HUES48 (cell line): Measurements from ENCODE around the gene C1QTNF4.

ENCODE experiments used
- H3K27ac ChIP-seq: one replicate; pipeline ENCODE4 v1.7.0; 2013; ENCODE audit warnings: low read depth, low read length, inconsistent platforms
- H3K27me3 ChIP-seq: 2 replicates; pipeline ENCODE4 v1.6.1; 2013; ENCODE audit warnings: mild to moderate bottlenecking, low read length; ENCODE audit not compliant: control insufficient read depth, insufficient read depth
- H3K36me3 ChIP-seq: 2 replicates; pipeline ENCODE4 v1.6.1; 2013; ENCODE audit warnings: low read length; ENCODE audit not compliant: control insufficient read depth, insufficient read depth
- H3K4me1 ChIP-seq: 2 replicates; pipeline ENCODE4 v1.6.1; 2013; ENCODE audit warnings: mild to moderate bottlenecking, low read length; ENCODE audit not compliant: control insufficient read depth, insufficient read depth
- H3K4me3 ChIP-seq: 2 replicates; pipeline ENCODE4 v1.5.1; 2013; ENCODE audit warnings: mild to moderate bottlenecking, low read depth, low read length
- H3K9ac ChIP-seq: 2 replicates; pipeline ENCODE4 v1.6.1; 2013; ENCODE audit warnings: mild to moderate bottlenecking, low read depth, low read length, moderate library complexity
- H3K9me3 ChIP-seq: 2 replicates; pipeline ENCODE4 v1.6.1; 2013; ENCODE audit warnings: low read length; ENCODE audit not compliant: control insufficient read depth, insufficient read depth

The C1QTNF4 gene

GRCh38 chr11:47616726-47617416, 22.7 kb upstream of the C1QTNF4 start:
- Histone ChIP-seq H3K4me3 (no peak overlapping the region), H3K4me1 (no peaks in the 10 kb centered on the region), H3K36me3 (peaks cover 40% of the 10 kb centered on the region), H3K9ac (no peak overlapping the region), H3K27ac (no peak overlapping the region), H3K27me3 (no peaks in the 10 kb centered on the region), H3K9me3 (no peaks in the 10 kb centered on the region)

GRCh38 chr11:47615249-47615648, 21.0 kb upstream of the C1QTNF4 start:
- Histone ChIP-seq H3K36me3 (peaks cover 24% of the 10 kb centered on the region), H3K4me3 (no peak overlapping the region), H3K27ac (no peak overlapping the region), H3K27me3 (no peaks in the 10 kb centered on the region), H3K9me3 (no peaks in the 10 kb centered on the region), H3K9ac (no peak overlapping the region), H3K4me1 (no peaks in the 10 kb centered on the region)

- Histone ChIP-seq H3K4me3 (no peak overlapping the region), H3K27me3 (no peaks in the 10 kb centered on the region), H3K9me3 (no peaks in the 10 kb centered on the region), H3K9ac (no peak overlapping the region), H3K36me3 (no peaks in the 10 kb centered on the region; the same call in 1 of the 2 replicates), H3K27ac (no peak overlapping the region), H3K4me1 (no peaks in the 10 kb centered on the region)
Observed at GRCh38 chr11:47611348-47611794, 17.2 kb upstream of the C1QTNF4 start.

- Histone ChIP-seq H3K4me1 (no peaks in the 10 kb centered on the region), H3K9me3 (no peaks in the 10 kb centered on the region)
Observed at GRCh38 chr11:47609675-47610074, 15.5 kb upstream of the C1QTNF4 start.

GRCh38 chr11:47607380-47607779, 13.2 kb upstream of the C1QTNF4 start:
- no peaks in the 10 kb centered on the region for H3K4me1 ChIP-seq
- H3K9ac ChIP-seq, result no peak overlapping the region
- H3K27ac ChIP-seq, result no peak overlapping the region
- H3K27me3 ChIP-seq, result no peaks in the 10 kb centered on the region
- H3K9me3 ChIP-seq, result no peaks in the 10 kb centered on the region
- no peaks in the 10 kb centered on the region; the same call in 1 of the 2 replicates for H3K36me3 ChIP-seq
- H3K4me3 ChIP-seq, result no peak overlapping the region

More at GRCh38 chr11:47609675-47610074, 15.5 kb upstream of the C1QTNF4 start:
- Histone ChIP-seq H3K27ac (no peak overlapping the region), H3K9ac (no peak overlapping the region), H3K36me3 (no peaks in the 10 kb centered on the region; the same call in 1 of the 2 replicates), H3K27me3 (no peaks in the 10 kb centered on the region), H3K4me3 (no peak overlapping the region)

- Histone ChIP-seq H3K27ac (no peak overlapping the region), H3K27me3 (no peaks in the 10 kb centered on the region), H3K4me1 (no peaks in the 10 kb centered on the region), H3K4me3 (no peak overlapping the region), H3K36me3 (no peaks in the 10 kb centered on the region; the same call in 1 of the 2 replicates), H3K9me3 (no peaks in the 10 kb centered on the region), H3K9ac (no peak overlapping the region)
Observed at GRCh38 chr11:47606731-47607130, 12.5 kb upstream of the C1QTNF4 start.

- no peak overlapping the region for H3K27ac ChIP-seq
- no peaks in the 10 kb centered on the region for H3K4me1 ChIP-seq
- H3K9me3 ChIP-seq, result no peaks in the 10 kb centered on the region
- no peak overlapping the region for H3K9ac ChIP-seq
- H3K27me3 ChIP-seq, result no peaks in the 10 kb centered on the region
- H3K36me3 ChIP-seq, result no peaks in the 10 kb centered on the region
- H3K4me3 ChIP-seq, result no peak overlapping the region
Observed at GRCh38 chr11:47605921-47606320, 11.7 kb upstream of the C1QTNF4 start.

- H3K9ac ChIP-seq, result no peak overlapping the region
- H3K27ac ChIP-seq, result no peak overlapping the region
- no peaks in the 10 kb centered on the region for H3K36me3 ChIP-seq
- no peaks in the 10 kb centered on the region for H3K9me3 ChIP-seq
- no peak overlapping the region for H3K4me3 ChIP-seq
- peaks cover 9% of the 10 kb centered on the region; the same call in 1 of the 2 replicates for H3K4me1 ChIP-seq
- no peaks in the 10 kb centered on the region for H3K27me3 ChIP-seq
Observed at GRCh38 chr11:47603295-47603694, 9.1 kb upstream of the C1QTNF4 start.

- no peak overlapping the region for H3K9ac ChIP-seq
- H3K4me1 ChIP-seq, result peaks cover 9% of the 10 kb centered on the region; the same call in 1 of the 2 replicates
- H3K4me3 ChIP-seq, result no peak overlapping the region
- no peaks in the 10 kb centered on the region for H3K9me3 ChIP-seq
- H3K27me3 ChIP-seq, result peaks cover 13% of the 10 kb centered on the region
- H3K27ac ChIP-seq, result no peak overlapping the region
- H3K36me3 ChIP-seq, result no peaks in the 10 kb centered on the region
Observed at GRCh38 chr11:47599902-47600301, 5.7 kb upstream of the C1QTNF4 start.

- Histone ChIP-seq H3K27me3 (peaks cover 46% of the 10 kb centered on the region), H3K9ac (no peak overlapping the region), H3K27ac (no peak overlapping the region), H3K4me1 (peaks cover 17% of the 10 kb centered on the region; the same call in 1 of the 2 replicates), H3K36me3 (no peaks in the 10 kb centered on the region), H3K4me3 (no peak overlapping the region), H3K9me3 (no peaks in the 10 kb centered on the region)
Observed at GRCh38 chr11:47595967-47596366, 1.8 kb upstream of the C1QTNF4 start.

GRCh38 chr11:47595029-47595428, 818 bp upstream of the C1QTNF4 start:
- Histone ChIP-seq H3K9me3 (no peaks in the 10 kb centered on the region), H3K36me3 (no peaks in the 10 kb centered on the region), H3K27ac (no peak overlapping the region), H3K27me3 (peaks cover 49% of the 10 kb centered on the region), H3K4me1 (peaks cover 17% of the 10 kb centered on the region; the same call in 1 of the 2 replicates), H3K9ac (no peak overlapping the region), H3K4me3 (no peak overlapping the region)
